ENCODE data around the gene UPP2. TPM values are rescaled to one million over a fixed set of nuclear protein-coding genes. Genes with fewer than 3 reads are reported as not detected.
A peak's percentile ranks its signal among the peaks of the same experiment; 100 is the strongest.

UPP2 gene
- polyA plus RNA-seq, 1 donor from 2014 or later, result 0.12 TPM

GRCh38 chr2:158056875-158057274, 44.8 kb upstream of the UPP2 start:
- Histone ChIP-seq H3K4me2 (ENCODE audit: low read length) (no peak overlapping the region), H3K9me2 (ENCODE audit: insufficient read depth, low read length) (no peaks in the 10 kb centered on the region), H3K27ac (ENCODE audit: low read length) (no peak overlapping the region), H3K4me3 (ENCODE audit: low read length) (no peak overlapping the region), H2AFZ (ENCODE audit: low read depth, low read length) (no peak overlapping the region), H3K36me3 (ENCODE audit: insufficient read depth, low read length) (no peaks in the 10 kb centered on the region), H3K79me2 (replicated peaks; ENCODE audit: insufficient read depth, low read length) (no peaks in the 10 kb centered on the region), H3K27me3 (ENCODE audit: insufficient read depth, low read depth, low read length) (no peaks in the 10 kb centered on the region), H4K20me1 (ENCODE audit: insufficient read depth) (no peaks in the 10 kb centered on the region), H3K9me3 (ENCODE audit: low read length) (no peaks in the 10 kb centered on the region), H3F3A (ENCODE audit: insufficient read depth, low read length, poor library complexity, severe bottlenecking) (no peaks in the 10 kb centered on the region), H3K9ac (ENCODE audit: low read length) (no peak overlapping the region)
- TF ChIP-seq EZH2 (IDR thresholded peaks at IDR 0.05; ENCODE audit: borderline replicate concordance, insufficient read depth, low read length, poor library complexity, severe bottlenecking), result no peak
- no peak for TF ChIP-seq TAF1 (IDR thresholded peaks at IDR 0.05; ENCODE audit: low read depth)

DNA sequence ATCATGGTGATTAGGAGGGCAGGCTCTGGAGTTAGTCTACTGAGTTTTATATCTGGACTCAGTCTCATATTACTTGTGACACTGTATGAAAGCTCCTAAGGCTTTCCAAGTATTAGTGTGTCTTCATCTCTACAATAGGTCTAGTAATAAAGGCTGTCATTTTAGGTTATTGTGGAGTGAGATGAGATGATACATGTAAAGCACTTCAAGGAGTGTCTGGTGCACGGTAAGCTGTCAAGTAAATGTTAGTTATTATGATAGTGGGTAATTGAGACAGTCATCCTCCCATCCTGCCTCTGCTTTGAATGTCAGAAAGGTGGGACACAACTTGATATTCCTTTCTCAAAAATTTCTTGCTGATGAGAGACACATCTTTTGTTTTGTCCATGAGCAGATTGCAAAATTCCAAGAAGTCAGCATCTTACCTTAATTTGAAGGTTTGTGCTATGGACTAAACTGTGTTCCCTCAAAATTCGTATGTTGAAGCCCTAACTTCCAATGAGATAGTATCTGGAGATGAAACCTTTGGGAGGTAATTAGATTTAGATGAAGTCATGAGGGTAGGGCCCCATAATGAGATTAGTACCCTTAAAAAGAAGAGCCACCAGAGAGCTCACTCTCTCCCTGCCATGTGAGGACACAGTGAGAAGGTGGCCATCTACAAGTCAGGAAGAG, 41.4 kb upstream of the UPP2 start:
- Histone ChIP-seq H4K20me1 (ENCODE audit: insufficient read depth) (no peaks in the 10 kb centered on the region), H3K4me2 (ENCODE audit: low read length) (no peak overlapping the region)
- TF ChIP-seq POLR2AphosphoS5 (IDR thresholded peaks at IDR 0.05) (peak; percentile 68), EP300 (conservative IDR thresholded peaks at IDR 0.05; ENCODE audit: poor library complexity, severe bottlenecking) (peak; percentile 85), SMC3 (conservative IDR thresholded peaks at IDR 0.05; ENCODE audit: poor library complexity) (no peak), CTCF (IDR thresholded peaks at IDR 0.05; ENCODE audit: poor library complexity, severe bottlenecking) (no peak), REST (IDR thresholded peaks at IDR 0.05; ENCODE audit: borderline replicate concordance) (no peak), MXI1 (conservative IDR thresholded peaks at IDR 0.05; ENCODE audit: poor library complexity, severe bottlenecking) (no peak), RAD21 (conservative IDR thresholded peaks at IDR 0.05) (no peak), TAF1 (IDR thresholded peaks at IDR 0.05; ENCODE audit: low read depth) (no peak), EZH2 (IDR thresholded peaks at IDR 0.05; ENCODE audit: borderline replicate concordance, insufficient read depth, low read length, poor library complexity, severe bottlenecking) (no peak)

More for the DNA sequence above, 41.4 kb upstream of the UPP2 start:
- H3K9ac ChIP-seq (ENCODE audit: low read length), result no peak overlapping the region
- H3K9me3 ChIP-seq (ENCODE audit: low read length), result no peaks in the 10 kb centered on the region
- no peaks in the 10 kb centered on the region for H3K79me2 ChIP-seq (replicated peaks; ENCODE audit: insufficient read depth, low read length)
- no peaks in the 10 kb centered on the region for H3F3A ChIP-seq (ENCODE audit: insufficient read depth, low read length, poor library complexity, severe bottlenecking)
- no peaks in the 10 kb centered on the region for H3K27me3 ChIP-seq (ENCODE audit: insufficient read depth, low read depth, low read length)
- no peak overlapping the region for H2AFZ ChIP-seq (ENCODE audit: low read depth, low read length)
- H3K27ac ChIP-seq (ENCODE audit: low read length), result no peak overlapping the region
- peak overlapping the region; percentile 13 for H3K4me3 ChIP-seq (ENCODE audit: low read length)
- H3K36me3 ChIP-seq (ENCODE audit: insufficient read depth, low read length), result no peaks in the 10 kb centered on the region
- H3K9me2 ChIP-seq (ENCODE audit: insufficient read depth, low read length), result no peaks in the 10 kb centered on the region
